HG02870 (cell line): Measurements from ENCODE around the gene KLHL17.
"Not testable (repeated sequence)": the region's sequence is repeated elsewhere in the genome, so short reads cannot be mapped to it uniquely, and the experiment has no call there.

ENCODE experiments used
- ATAC-seq: cut with Tn5 transposase; IDR thresholded peaks from one replicate; pipeline ENCODE4 v1.9.1; 2021; ENCODE audit warnings: mild to moderate bottlenecking, moderate library complexity; ENCODE audit not compliant: unreplicated experiment

Gene KLHL17

DNA sequence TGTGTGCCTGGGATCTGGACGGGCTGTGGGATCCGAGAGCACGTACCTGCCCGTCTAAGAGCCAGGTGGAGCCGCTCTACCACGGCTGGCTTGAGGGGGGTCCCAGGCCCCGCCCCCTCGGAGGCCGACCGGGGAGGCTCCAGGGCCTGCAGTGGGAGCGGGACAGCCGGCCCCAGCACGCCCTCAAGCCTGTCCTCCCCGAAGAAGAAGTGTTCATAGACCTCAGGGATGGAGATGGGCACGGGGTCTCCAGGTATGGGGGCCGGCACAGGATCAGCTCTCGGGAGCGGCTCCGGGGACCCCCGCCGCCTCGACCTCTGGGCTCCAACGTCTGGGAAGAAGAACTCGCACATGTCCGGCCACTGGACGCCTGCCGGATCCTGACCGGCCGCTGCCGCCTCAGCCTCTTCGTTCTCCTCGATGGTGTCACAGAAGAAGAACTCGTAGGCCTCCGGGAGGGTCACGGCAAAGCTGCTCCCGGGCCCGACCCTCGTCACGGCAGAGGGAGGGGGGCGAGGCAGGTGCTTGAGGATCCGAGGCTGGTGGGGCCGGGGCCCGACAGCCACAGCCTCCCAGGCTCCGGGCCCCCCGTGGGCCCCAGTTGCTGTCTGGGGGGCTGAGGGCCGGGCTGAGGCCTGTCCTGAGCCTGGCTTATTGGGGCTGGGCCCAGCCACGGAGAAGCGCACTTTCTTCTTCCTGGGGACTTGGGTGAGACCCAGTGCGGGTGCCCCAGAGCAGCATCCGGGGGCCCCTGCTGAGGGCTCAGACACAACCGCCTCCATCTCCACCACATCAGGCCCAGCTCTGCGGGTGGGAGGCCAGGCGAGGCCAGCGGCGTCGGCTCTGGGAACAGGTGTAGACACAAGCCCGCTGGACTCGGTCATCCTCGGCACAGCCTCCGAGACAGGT lies 18.7 kb downstream of the KLHL17 start:
- ATAC-seq, result no peak

- ATAC-seq, result no peak
These were observed 19.3 kb downstream of the KLHL17 start for GRCh38 chr1:979744-980072.

GRCh38 chr1:980137-980571 lies 19.8 kb downstream of the KLHL17 start:
- ATAC-seq, result no peak

DNA sequence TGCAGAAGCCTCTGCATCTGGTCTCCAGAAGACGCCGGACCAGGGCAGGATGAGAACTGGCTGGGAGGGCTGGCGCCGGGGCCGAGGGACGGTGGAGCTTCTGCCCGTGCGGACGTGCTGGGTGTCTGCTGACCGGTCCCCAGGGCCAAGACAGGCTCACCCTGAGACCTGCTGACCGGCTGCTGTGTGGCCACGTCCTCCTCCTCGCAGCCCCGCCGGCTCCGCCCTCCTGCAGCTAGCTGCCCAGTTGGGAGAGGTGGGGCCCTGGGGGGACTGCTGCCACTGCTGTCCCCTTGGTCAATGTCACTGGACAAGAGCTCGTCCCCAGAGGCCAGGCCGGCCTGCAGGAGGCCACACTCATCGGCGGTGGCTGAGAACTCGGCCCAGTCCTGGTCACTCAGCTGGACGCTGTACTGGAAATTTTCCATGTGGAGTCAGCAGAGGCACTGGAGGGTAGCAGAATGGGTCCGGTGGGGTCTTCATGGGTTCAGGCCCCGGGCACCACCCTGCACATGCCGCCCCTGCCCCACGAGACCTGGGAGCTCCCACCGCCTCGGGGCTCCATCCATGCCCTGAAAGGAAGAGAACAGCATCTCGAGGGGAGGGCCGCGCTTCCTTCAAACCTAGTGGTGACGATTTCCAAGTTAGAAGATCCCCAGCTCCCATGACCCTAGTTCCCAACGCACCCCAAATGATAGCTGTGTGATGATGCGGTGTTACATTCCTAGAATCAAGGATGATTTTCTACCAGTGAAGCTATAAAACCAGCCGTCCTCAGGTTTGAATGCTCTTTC lies 20.4 kb downstream of the KLHL17 start:
- no peak for ATAC-seq

DNA sequence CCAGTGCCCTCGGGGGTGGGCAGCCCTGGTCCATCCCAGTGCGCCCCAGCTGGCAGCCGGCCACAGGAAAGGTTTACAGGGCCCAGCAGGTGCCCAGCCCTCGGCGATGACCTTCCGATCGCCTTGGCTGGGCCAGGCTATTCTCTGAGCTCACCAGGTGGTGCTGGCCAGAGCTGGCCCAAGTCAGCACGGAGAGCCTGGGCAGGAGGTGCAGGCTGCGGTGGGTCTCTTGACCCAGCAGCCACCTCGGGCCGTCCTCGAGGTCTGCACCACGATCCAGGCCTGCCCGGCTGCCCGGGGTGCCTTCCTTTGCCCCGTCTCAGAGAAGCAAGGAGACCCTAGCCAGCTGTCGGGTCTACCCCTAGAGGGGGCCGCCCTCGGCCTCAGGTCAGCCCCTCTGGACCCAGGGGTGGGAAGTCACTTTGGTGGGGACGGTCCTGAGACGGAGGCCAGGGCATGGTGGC lies 21.1 kb downstream of the KLHL17 start:
- ATAC-seq, result no peak

GRCh38 chr1:981955-982558 lies 21.7 kb downstream of the KLHL17 start, which contains the start of gene PERM1:
Gene PERM1 (minus strand): TSS chr1:982093. CDS start chr1:981029, 1,064 bp downstream.
- ATAC-seq, result no peak

GRCh38 chr1:982765-983436 lies 22.5 kb downstream of the KLHL17 start:
- no peak for ATAC-seq

GRCh38 chr1:983798-984475 lies 23.6 kb downstream of the KLHL17 start:
- ATAC-seq, result no peak

GRCh38 chr1:984476-984814 lies 24.1 kb downstream of the KLHL17 start:
- no peak for ATAC-seq

DNA sequence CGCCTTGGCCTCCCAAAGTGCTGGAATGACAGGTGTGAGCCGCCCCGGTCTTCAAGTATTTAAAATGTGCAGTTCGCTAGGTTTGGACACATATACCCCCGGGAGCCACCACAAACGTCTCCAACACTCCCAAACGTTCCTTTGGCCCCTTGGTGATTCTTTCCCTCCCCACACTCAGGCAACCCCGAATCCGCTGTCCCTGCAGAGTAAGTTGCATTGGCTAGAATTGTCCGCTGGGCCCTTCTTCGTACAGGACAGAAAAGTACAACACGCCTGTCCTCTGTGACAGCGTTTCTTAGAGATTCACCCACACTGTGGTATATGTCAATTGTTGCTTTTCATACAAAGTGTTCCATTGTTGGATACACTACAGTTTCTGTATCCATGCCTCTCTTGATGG lies 24.7 kb downstream of the KLHL17 start:
- ATAC-seq, result no peak

DNA sequence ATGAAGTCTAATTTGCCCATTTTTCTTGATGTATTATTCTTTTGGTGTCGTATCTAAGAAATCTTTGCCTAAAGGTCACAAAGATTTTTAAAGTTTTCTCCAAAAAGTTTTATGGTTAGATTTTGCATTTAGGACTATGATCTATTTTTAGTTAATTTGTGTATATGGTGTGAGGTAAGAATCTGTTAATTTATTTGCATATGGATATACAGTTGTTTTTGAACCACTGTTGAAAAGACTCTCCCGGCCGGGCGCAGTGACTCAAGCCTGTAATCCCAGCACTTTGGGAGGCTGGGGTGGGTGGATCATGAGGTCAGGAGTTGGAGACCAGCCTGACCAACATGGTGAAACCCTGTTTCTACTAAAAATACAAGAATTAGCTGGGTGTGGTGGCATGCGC lies 27.7 kb downstream of the KLHL17 start:
- ATAC-seq, result not testable (repeated sequence)

DNA sequence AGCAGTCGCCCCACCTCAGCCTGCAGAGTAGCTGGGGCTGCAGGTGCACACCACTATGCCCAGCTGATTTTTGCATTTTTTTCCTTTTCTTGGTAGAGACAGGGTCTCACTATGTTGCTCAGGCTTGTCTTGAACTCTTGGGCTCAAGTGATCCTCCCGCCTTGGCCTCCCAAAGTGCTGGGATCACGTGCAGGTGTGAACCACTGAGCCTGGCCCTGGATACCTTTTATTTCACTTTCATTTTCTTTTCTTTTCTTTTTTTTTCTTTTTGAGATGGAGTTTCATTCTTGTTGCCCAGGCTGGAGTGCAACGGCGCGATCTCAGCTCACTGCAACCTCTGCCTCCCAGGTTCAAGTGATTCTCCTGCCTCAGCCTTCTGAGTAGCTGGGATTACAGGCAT lies 30.9 kb downstream of the KLHL17 start:
- ATAC-seq, result not testable (repeated sequence)

DNA sequence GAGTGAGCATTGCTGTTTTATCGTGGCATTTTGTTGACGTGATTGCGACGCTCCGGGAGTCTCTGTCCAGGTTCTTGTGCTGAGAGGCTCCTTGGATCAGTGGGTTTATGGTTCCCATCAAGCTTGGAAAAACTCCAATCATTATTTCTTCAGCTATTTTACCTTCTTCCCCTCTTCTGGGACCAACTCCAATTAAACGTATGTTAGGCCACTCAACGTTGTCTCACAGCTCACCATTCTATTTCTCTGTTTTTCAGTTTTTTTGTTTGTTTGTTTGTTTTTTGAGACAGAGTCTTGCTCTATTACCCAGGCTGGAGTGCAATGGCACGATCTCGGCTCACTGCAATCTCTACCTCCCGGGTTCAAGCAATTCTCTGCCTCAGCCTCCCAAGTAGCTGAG lies 31.5 kb downstream of the KLHL17 start:
- ATAC-seq, result no peak

GRCh38 chr1:992362-992761 lies 32.0 kb downstream of the KLHL17 start:
- ATAC-seq, result no peak

DNA sequence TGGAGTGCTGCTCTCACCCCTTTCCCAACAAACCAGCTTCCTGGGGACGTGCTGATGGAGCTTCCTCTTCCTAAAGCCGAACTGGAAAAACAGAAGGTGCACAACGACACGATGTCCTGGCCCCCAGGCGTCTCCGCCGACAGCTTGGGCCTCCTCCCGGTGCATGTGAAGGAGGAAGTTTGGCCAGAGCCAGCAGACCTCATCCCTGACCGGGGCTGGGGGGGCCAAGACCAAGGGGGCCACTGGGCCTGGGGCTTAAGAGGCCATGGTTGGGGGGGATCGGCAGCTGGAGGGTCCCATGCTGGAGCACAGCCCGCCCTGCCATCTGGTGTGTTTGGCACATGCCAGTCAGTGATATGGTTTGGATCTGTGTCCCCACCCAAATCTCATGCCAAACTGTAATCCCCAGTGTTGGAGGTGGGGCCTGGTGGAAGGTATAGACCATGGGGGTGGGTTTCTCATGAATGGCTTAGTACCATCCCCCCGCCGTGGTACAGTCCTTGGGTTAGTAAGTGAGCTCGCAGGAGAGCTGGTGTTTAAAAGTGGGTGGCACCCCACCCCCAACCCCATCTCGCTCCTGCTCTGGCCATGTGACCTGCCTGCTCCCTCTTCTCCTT lies 33.1 kb downstream of the KLHL17 start:
- no peak for ATAC-seq

DNA sequence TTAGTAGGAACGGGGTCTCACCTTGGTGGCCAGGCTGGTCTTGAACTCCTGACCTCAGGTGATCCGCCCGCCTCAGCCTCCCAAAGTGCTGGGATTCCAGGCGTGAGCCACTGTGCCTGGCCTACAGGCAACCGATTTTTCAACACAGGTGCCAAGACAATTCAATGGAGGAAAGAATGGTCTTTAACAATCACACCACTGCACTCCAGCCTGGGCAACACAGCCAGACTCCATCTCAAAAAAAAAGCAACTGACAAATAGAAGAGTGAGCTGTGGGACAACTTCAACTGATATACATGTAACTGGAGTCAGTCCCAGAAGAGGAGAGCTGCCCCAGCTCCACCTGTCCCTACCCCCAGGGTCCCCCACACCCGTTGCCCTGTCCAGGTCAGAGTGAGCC lies 34.2 kb downstream of the KLHL17 start:
- ATAC-seq, result not testable (repeated sequence)

- ATAC-seq, result no peak
These were observed 35.6 kb downstream of the KLHL17 start for GRCh38 chr1:995665-996633.

GRCh38 chr1:996851-997712 lies 36.7 kb downstream of the KLHL17 start:
- ATAC-seq, result no peak
